SU-DHL-6 (cell line): ENCODE results near the gene ANKS1B.

Experiments used
- H2AFZ ChIP-seq: fragments of 200-600 bp; sonication (generic); 2 replicates; pipeline ENCODE4 v1.6.1; 2014; ENCODE audit warnings: low read depth, mild to moderate bottlenecking, moderate library complexity, mixed read lengths, antibody characterized with exemption, low read length; ENCODE audit not compliant: severe bottlenecking
- H3F3A ChIP-seq: fragments of 200-600 bp; shearing (Covaris generic); 2 replicates; pipeline ENCODE4 v1.6.0; 2016; ENCODE audit warnings: antibody characterized with exemption, mild to moderate bottlenecking; ENCODE audit not compliant: insufficient read depth
- H3K27ac ChIP-seq: fragments of 200-600 bp; sonication (generic); 2 replicates; pipeline ENCODE4 v1.5.1; 2016; ENCODE audit warnings: low read depth, mild to moderate bottlenecking, low read length, moderate library complexity, mixed read lengths
- H3K27me3 ChIP-seq: fragments of 200-600 bp; sonication (generic), shearing (Covaris generic); 2 replicates; pipeline ENCODE4 v1.6.0; 2014; ENCODE audit warnings: mild to moderate bottlenecking, low read length
- H3K36me3 ChIP-seq: fragments of 200-600 bp; sonication (generic); 2 replicates; pipeline ENCODE4 v1.6.1; 2014; ENCODE audit warnings: mild to moderate bottlenecking, low read length, mixed read lengths
- H3K4me2 ChIP-seq: fragments of 300-600, 200-600 bp; shearing (Covaris generic), sonication (generic); 2 replicates; pipeline ENCODE4 v1.6.0; 2014; ENCODE audit warnings: low read length, low read depth, mild to moderate bottlenecking; ENCODE audit not compliant: poor library complexity, severe bottlenecking
- H3K4me3 ChIP-seq: fragments of 200-600 bp; sonication (generic); 2 replicates; pipeline ENCODE4 v1.5.1; 2014; ENCODE audit warnings: antibody characterized with exemption, low read length, mild to moderate bottlenecking, mixed read lengths; ENCODE audit not compliant: insufficient read depth, poor library complexity, severe bottlenecking
- H3K79me2 ChIP-seq: fragments of 200-600 bp; sonication (generic); 2 replicates; pipeline ENCODE4 v1.6.1; 2014; ENCODE audit warnings: mild to moderate bottlenecking, low read length, moderate library complexity; ENCODE audit not compliant: insufficient read depth
- H3K9ac ChIP-seq: fragments of 200-600 bp; sonication (generic); 2 replicates; pipeline ENCODE4 v1.7.0; 2014; ENCODE audit warnings: mild to moderate bottlenecking, low read length
- H3K9me2 ChIP-seq: fragments of 200-600 bp; sonication (generic); replicated peaks from 2 replicates; pipeline ENCODE4 v1.6.1; 2014; ENCODE audit warnings: low read length; ENCODE audit not compliant: insufficient read depth
- H3K9me3 ChIP-seq: fragments of 200-600 bp; sonication (generic); 2 replicates; pipeline ENCODE4 v1.6.1; 2014; ENCODE audit warnings: low read length, mixed read lengths; ENCODE audit not compliant: insufficient read depth
- H4K20me1 ChIP-seq: fragments of 200-600 bp; sonication (generic); 2 replicates; pipeline ENCODE4 v1.6.1; 2014; ENCODE audit warnings: low read depth, mild to moderate bottlenecking, antibody characterized with exemption, low read length, moderate library complexity, mixed read lengths
- CTCF ChIP-seq: fragments of 200-600 bp; sonication (generic); IDR thresholded peaks from one replicate; pipeline ENCODE4 v1.5.1; 2017; ENCODE audit warnings: antibody characterized with exemption, mild to moderate bottlenecking, low read length, moderate library complexity; ENCODE audit not compliant: insufficient read depth, poor library complexity, severe bottlenecking
- EZH2phosphoT487 ChIP-seq: fragments of 200-600 bp; sonication (generic), shearing (Covaris generic); conservative IDR thresholded peaks from 2 replicates; pipeline ENCODE4 v1.6.1; 2018; ENCODE audit warnings: mild to moderate bottlenecking, antibody characterized with exemption, low read length, moderate library complexity, mixed read lengths

The ANKS1B gene

GRCh38 chr12:99151744-99152143, 833.0 kb downstream of the ANKS1B start:
- Histone ChIP-seq H3K27ac (no peak overlapping the region), H3K36me3 (no peaks in the 10 kb centered on the region), H4K20me1 (no peaks in the 10 kb centered on the region), H3K4me2 (no peak overlapping the region), H3K79me2 (no peaks in the 10 kb centered on the region), H3K9ac (no peak overlapping the region), H3K27me3 (no peaks in the 10 kb centered on the region; the same call in 1 of the 2 replicates), H3K9me3 (no peaks in the 10 kb centered on the region), H3K9me2 (no peaks in the 10 kb centered on the region), H2AFZ (no peak overlapping the region), H3F3A (no peaks in the 10 kb centered on the region), H3K4me3 (no peak overlapping the region)
- TF ChIP-seq EZH2phosphoT487, result no peak
- no peak for TF ChIP-seq CTCF

- Histone ChIP-seq H3K4me3 (no peak overlapping the region), H3K4me2 (no peak overlapping the region), H2AFZ (no peak overlapping the region), H3K9me2 (no peaks in the 10 kb centered on the region), H4K20me1 (no peaks in the 10 kb centered on the region), H3K27me3 (no peaks in the 10 kb centered on the region; the same call in 1 of the 2 replicates), H3K27ac (no peak overlapping the region), H3F3A (no peaks in the 10 kb centered on the region), H3K9ac (no peak overlapping the region), H3K36me3 (no peaks in the 10 kb centered on the region), H3K9me3 (no peaks in the 10 kb centered on the region; the same call in 1 of the 2 replicates), H3K79me2 (no peaks in the 10 kb centered on the region)
- TF ChIP-seq CTCF, result no peak
- TF ChIP-seq EZH2phosphoT487, result no peak
Observed at GRCh38 chr12:99147130-99147529, 837.6 kb downstream of the ANKS1B start.

- Histone ChIP-seq H3K9me3 (no peaks in the 10 kb centered on the region; the same call in 1 of the 2 replicates), H2AFZ (no peak overlapping the region), H3K36me3 (no peaks in the 10 kb centered on the region), H3K4me3 (no peak overlapping the region), H3K9ac (no peak overlapping the region), H3K4me2 (no peak overlapping the region), H3K27me3 (no peaks in the 10 kb centered on the region; the same call in 1 of the 2 replicates), H3K9me2 (no peaks in the 10 kb centered on the region), H4K20me1 (no peaks in the 10 kb centered on the region), H3K27ac (no peak overlapping the region), H3F3A (no peaks in the 10 kb centered on the region), H3K79me2 (no peaks in the 10 kb centered on the region)
- TF ChIP-seq CTCF (no peak), EZH2phosphoT487 (no peak)
Observed at GRCh38 chr12:99146730-99147129, 838.0 kb downstream of the ANKS1B start.
